Fibroblast of skin of right biceps (primary cell): Measurements from ENCODE around the gene NOBOX.
"Not testable (repeated sequence)": the region's sequence is repeated elsewhere in the genome, so short reads cannot be mapped to it uniquely, and the experiment has no call there.

Experiments used
- DNase-seq: peaks from one replicate; pipeline ENCODE4 v3.0.0-alpha.2; 2013

NOBOX gene

GRCh38 chr7:144403649-144404061 is at the start of gene NOBOX:
Gene NOBOX (minus strand): TSS chr7:144403693.
- no peak for DNase-seq

GRCh38 chr7:144452064-144452463 is 48.6 kb upstream of the NOBOX start:
- DNase-seq: no peak

GRCh38 chr7:144445590-144445989 is 42.1 kb upstream of the NOBOX start:
- no peak for DNase-seq

GRCh38 chr7:144439717-144440205 is 36.3 kb upstream of the NOBOX start:
- no peak for DNase-seq

- no peak for DNase-seq
Measured at GRCh38 chr7:144438759-144439158, 35.3 kb upstream of the NOBOX start.

GRCh38 chr7:144437370-144438191 is 34.1 kb upstream of the NOBOX start:
- DNase-seq: peak; percentile 58

GRCh38 chr7:144436500-144436899 is 33.0 kb upstream of the NOBOX start:
- DNase-seq: no peak

GRCh38 chr7:144428431-144428830 is 24.9 kb upstream of the NOBOX start:
- DNase-seq: no peak

- not testable (repeated sequence) for DNase-seq
Measured at GRCh38 chr7:144427539-144427938, 24.0 kb upstream of the NOBOX start.

- not testable (repeated sequence) for DNase-seq
Measured at GRCh38 chr7:144418931-144419330, 15.4 kb upstream of the NOBOX start.

- no peak for DNase-seq
Measured at GRCh38 chr7:144416341-144416740, 12.8 kb upstream of the NOBOX start.

- DNase-seq: no peak
Measured at GRCh38 chr7:144415858-144416257, 12.4 kb upstream of the NOBOX start.

GRCh38 chr7:144414815-144415214 is 11.3 kb upstream of the NOBOX start:
- DNase-seq: no peak

GRCh38 chr7:144410441-144410840 is 6.9 kb upstream of the NOBOX start:
- no peak for DNase-seq

GRCh38 chr7:144408121-144408520 is 4.6 kb upstream of the NOBOX start:
- DNase-seq: peak; percentile 16

GRCh38 chr7:144407266-144407931 is 3.9 kb upstream of the NOBOX start:
- DNase-seq: no peak

GRCh38 chr7:144404946-144405345 is 1.5 kb upstream of the NOBOX start:
- no peak for DNase-seq

GRCh38 chr7:144403102-144403501 is 391 bp downstream of the NOBOX start:
- DNase-seq: no peak

- DNase-seq: no peak
Measured at GRCh38 chr7:144401490-144401889, 2.0 kb downstream of the NOBOX start.

- no peak for DNase-seq
Measured at GRCh38 chr7:144399946-144400345, 3.5 kb downstream of the NOBOX start.

- no peak for DNase-seq
Measured at GRCh38 chr7:144398911-144399310, 4.6 kb downstream of the NOBOX start.

- no peak for DNase-seq
Measured at GRCh38 chr7:144398291-144398690, 5.2 kb downstream of the NOBOX start.

- no peak for DNase-seq
Measured at GRCh38 chr7:144397086-144397485, 6.4 kb downstream of the NOBOX start.

GRCh38 chr7:144391823-144392255 is 11.7 kb downstream of the NOBOX start:
- peak; percentile 55 for DNase-seq
